NCI-H748 treated with DMSO at 0.1 percent for 48 hours (cell line): ENCODE results near the gene TMEM120B.
"Not testable (repeated sequence)": the region's sequence is repeated elsewhere in the genome, so short reads cannot be mapped to it uniquely, and the experiment has no call there.

Experiments
- DNase-seq: peaks from one replicate; lab custom pipeline; 2025; lab: John Stamatoyannopoulos, UW

TMEM120B gene

GRCh38 chr12:121712461-121713256 lies at the start of gene TMEM120B:
TMEM120B (plus strand) TSS chr12:121712752; CDS start chr12:121712896, 144 bp downstream.
- DNase-seq = peak; percentile 28

- DNase-seq = no peak
Observed at GRCh38 chr12:121663610-121663929, 49.0 kb upstream of the TMEM120B start.

DNA sequence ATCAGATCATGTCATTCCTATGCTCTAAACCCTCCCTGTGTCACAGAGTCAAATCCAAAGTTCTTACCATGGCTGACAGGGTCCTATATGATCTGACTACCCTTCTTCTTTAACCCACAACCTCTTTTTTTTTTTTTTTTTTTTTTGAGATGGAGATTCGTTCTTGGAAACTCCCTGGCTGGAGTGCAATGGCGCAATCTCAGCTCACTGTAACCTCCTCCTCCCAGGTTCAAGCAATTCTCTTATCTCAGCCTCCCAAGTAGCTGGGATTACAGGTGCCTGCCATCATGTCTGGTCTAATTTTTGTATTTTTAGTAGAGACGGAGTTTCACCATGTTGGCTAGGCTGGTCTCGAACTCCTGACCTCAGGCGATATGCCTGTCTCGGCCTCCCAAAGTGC lies 45.7 kb upstream of the TMEM120B start:
- not testable (repeated sequence) for DNase-seq

- DNase-seq = no peak
Observed at GRCh38 chr12:121668750-121669520, 43.6 kb upstream of the TMEM120B start.

DNA sequence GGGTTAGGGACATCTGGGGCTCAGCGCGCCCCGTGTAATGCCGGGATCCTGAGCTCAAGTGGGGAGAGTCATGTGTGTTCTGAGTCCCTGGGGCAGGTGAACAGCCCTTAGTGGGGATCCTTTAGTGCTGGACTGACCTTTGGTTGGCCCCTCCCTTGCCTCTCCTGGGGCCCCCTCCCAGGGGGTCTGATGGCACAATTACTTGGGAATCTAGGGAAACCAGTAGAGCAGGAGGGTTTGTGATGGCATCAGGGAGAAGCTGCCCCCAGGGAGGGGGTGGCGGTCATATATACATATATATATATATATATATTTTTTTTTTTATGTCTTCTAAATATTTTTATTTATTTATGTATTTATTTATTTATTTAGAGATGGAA lies 43.0 kb upstream of the TMEM120B start, which contains the start of gene MORN3:
TSS of gene MORN3 (minus strand) at position 134 of the 380 bp plus-strand sequence. CDS start 171 bp downstream, outside the sequence.
- DNase-seq = no peak

DNA sequence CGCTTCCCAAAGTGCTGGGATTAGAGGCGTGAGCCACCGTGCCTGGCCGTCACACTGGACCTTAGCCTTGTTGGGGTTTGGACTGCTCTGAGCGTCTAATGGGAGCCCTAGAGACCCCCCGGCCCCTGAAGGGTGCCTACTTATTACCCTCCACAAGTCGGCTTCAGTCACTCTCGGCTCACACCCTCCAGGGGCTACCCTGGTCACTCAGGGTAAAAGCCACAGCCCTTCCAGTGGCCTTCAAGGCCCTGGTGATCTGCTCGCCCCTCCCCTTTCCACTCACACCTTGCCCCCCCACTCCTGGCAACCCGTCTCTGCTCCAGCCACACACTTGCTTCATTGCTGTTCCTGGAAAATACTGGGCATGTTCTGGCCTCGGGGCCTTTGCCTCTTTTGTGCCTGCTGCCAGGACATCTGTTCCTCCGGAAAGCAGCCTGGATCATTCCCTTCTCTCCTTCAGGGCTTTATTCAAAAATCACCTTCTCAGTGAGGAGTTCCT lies 39.5 kb upstream of the TMEM120B start:
- no peak for DNase-seq

- no peak for DNase-seq
Observed at GRCh38 chr12:121676190-121676589, 36.4 kb upstream of the TMEM120B start.

DNA sequence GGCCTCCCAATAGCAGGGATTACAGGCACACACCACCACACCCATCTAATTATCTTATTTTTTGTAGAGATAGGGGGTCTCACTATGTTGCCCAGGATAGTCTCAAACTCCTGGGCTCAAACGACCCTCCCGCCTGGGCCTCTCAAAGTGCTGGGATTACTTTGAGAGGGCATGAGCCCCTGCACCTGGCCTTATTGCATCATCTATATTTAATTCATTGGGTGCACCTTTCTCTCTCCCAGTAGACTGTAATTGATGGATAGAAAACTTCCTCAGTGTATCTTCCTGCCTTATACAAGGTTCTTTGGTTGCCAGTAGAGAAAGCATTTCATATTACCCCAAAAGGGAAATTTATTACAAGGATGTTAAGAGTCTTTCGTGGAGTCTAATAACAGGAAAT lies 34.2 kb upstream of the TMEM120B start:
- DNase-seq = no peak

DNA sequence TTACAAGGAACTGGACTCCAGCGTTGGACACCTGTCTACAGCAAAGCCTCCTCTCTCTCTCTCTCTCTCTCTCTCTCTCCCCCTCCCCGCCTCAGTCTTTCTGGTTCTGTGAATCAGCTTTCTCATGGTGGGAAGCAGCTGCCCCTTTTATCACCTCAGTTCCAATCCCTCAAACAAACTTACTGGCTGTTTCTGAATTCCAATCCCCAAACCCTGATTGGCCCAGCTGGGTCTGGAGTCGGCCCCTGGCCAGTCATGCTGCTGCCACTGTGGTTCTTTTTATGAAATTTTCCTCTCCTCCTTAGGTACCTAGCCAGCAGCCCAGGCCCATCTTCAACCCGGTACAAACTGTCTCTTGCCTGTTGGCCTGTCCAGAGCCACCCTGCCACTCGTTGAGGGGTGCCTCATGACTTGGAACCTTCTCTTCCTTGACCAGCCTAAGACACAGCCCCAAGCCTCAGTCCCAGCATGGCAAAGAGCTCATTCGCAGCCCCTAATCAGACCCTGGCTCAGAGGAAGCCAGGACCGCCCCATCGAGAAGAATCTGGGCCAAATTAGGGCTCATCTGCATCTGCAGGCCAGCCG lies 33.7 kb upstream of the TMEM120B start:
- DNase-seq = no peak

- DNase-seq = not testable (repeated sequence)
Observed at GRCh38 chr12:121679661-121680197, 32.8 kb upstream of the TMEM120B start.

- DNase-seq = no peak
Observed at GRCh38 chr12:121688966-121689365, 23.6 kb upstream of the TMEM120B start.

DNA sequence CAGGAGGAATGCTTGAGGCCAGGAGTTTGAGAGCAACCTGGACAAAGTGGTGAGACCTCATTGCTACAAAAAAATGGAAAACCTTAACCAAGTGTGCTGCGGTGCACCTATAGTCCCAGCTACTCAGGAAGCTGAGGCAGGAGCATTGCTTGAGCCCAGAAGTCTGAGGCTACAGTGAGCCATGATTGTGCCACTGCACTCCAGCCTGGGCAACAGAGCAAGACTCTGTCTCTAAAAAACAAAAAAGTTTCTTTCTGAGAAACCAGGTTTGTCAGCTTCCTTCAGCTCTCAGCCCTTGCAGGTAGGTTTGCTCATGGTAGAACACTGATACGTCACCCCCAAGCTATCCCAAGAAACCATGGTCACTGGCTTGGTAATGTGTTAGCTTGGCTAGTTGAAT lies 23.1 kb upstream of the TMEM120B start:
- DNase-seq = no peak

- not testable (repeated sequence) for DNase-seq
Observed at GRCh38 chr12:121692744-121693143, 19.8 kb upstream of the TMEM120B start.

GRCh38 chr12:121693155-121693687 lies 19.3 kb upstream of the TMEM120B start:
- no peak for DNase-seq

DNA sequence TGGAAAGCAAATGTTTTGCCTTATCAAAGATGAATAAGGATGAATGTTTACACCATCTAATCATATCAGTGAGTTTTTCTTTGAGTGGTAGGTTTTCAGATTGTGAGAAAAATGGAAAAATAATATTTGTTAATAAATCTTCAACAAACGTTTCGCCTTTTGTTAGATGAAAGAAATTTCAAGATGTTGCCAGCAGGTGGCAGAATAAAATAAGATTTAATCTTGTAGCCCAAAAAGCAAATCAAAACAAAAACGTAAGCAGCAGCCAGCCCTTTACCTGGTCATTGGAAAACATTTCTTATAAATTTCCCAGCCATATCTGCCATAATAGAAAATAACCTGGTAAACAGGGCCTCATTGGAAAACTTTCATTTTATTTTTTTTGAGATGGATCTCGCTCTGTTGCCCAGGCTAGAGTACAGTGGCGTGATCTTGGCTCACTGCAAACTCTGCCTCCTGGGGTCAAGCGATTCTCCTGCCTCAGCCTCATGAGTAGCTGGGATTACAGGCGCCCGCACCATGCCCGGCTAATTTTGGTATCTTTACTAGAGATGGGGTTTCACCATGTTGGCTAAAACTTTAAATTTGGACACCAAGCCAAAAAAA lies 15.4 kb upstream of the TMEM120B start:
- DNase-seq = peak; percentile 63

DNA sequence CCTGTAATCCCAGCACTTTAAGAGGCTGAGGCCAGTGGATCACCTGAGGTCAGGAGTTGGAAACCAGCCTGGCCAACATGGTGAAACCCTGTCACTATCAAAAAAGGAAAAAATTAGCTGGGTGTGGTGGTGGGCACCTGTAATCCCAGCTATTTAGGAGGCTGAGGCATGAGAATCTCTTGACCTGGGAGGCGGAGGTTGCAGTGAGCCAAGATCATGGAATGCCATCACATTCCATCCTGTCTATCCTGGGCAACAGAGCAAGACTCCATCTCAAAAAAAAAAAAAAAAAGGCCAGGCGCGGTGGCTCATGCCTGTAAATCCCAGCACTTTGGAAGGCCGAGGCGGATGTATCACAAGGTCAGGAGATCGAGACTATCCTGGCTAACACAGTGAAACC lies 14.7 kb upstream of the TMEM120B start:
- DNase-seq = not testable (repeated sequence)

DNA sequence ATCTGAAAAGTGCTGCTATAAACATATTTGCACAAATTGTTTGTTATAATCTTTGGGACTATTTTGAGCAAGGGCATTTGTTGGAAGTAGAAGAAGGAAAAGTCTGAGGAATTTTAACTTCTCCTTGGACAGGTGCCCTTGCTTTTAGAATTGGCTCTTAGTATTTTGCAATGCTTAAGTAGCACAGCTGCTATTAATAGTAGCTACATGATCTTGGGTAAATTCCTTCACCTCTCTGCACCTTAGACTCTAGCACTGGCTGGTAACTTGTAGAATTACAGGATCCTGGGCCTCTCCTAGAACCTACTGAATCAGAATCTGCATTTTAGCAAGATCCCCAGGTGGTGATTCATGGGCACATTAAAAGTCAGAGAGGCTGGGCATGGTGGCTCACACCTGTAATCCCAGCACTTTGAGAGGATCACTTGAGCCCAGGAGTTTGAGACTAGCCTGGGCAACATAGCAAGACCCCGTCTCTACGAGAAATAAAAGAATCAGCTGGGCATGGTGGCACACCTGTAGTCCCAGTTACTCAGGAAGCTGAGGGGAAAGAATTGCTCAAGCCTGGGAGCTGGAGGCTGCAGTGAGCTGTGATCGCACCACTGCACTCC lies 10.8 kb upstream of the TMEM120B start:
- DNase-seq = no peak

GRCh38 chr12:121702944-121703343 lies 9.6 kb upstream of the TMEM120B start:
- no peak for DNase-seq

DNA sequence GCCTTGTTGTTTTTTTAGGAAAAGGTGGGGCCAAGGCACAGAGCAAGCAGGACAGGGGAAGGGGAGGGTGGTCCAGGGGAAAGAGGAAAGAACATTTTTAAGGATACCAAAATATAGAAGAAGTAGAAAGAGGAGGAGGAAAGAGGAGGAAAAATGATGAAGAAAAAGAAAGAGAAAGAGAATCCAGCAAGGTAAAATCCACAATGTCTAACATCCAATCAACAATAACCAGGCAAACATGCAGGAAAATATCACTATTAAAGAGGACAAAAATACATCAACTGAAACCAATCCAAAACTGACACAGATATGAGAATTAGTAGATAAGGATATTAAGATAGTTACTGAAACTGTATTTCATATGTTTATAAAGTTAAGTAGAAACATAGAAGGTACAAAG lies 7.0 kb upstream of the TMEM120B start:
- no peak for DNase-seq

GRCh38 chr12:121708313-121709063 lies 4.1 kb upstream of the TMEM120B start:
- DNase-seq = no peak

DNA sequence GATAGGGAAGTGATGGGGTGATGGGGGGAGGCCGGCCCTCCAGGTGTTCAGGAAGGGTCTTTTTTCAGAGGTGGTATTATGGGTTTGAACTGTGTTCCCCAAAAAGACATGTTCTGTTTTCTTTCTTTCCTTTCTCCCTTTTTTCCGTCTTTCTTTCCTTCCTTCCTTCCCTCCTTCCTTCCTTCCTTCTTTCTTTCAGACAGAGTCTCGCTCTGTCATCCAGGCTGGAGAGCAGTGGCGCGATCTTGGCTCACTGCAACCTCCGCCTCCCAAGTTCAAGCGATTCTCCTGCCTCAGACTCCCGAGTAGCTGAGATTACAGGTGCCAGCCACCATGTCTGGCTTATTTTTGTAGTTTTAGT lies 3.5 kb upstream of the TMEM120B start:
- not testable (repeated sequence) for DNase-seq
